ENCODE measurements around the gene TOR2A. TPM values are rescaled to one million over a fixed set of nuclear protein-coding genes. Genes with fewer than 3 reads are reported as not detected.
"Not testable (repeated sequence)": the region's sequence is repeated elsewhere in the genome, so short reads cannot be mapped to it uniquely, and the experiment has no call there.

Gene TOR2A
- total RNA-seq, 1 donor from 2014 or later: 29.1 TPM

DNA sequence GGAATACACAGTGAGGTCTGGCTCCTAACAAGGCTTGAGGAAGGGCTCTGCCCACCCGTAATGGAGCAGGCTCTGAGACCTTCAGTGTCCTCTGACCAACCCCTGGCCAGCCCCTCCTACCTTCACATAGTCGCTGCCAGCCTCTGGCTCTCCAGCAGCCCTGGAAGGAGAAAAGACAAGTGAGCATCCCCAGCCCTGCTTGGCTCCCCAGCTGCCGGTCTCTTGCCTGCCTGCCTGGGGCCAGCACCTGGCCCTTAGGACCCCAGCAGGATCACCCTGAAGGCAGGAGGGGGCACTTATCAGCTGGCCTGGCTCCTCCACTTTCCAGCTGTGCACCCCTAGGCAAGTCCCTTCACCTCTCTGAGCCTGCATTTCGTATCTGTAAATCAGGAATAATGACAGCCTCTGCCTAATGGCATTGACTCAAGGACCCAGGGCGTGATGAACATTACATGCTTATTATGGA lies 26.4 kb upstream of the TOR2A start:
- H3K27me3 Mint-ChIP-seq (ENCODE audit: unreplicated experiment): peaks cover 14% of the 10 kb centered on the region
- peak overlapping the region; percentile 98 for H3K27ac Mint-ChIP-seq (ENCODE audit: unreplicated experiment)
- no peak for TF ChIP-seq CTCF (IDR thresholded peaks at IDR 0.05; ENCODE audit: unreplicated experiment)
- H3K36me3 Mint-ChIP-seq (ENCODE audit: low read depth, unreplicated experiment): peaks cover 44% of the 10 kb centered on the region
- peaks cover 62% of the 10 kb centered on the region for H3K4me1 Mint-ChIP-seq (ENCODE audit: unreplicated experiment)
- H3K4me3 Mint-ChIP-seq (ENCODE audit: unreplicated experiment): peak overlapping the region; percentile 85
- DNase-seq (ENCODE audit: low spot score): no peak
- no peaks in the 10 kb centered on the region for H3K9me3 Mint-ChIP-seq (ENCODE audit: unreplicated experiment)

DNA sequence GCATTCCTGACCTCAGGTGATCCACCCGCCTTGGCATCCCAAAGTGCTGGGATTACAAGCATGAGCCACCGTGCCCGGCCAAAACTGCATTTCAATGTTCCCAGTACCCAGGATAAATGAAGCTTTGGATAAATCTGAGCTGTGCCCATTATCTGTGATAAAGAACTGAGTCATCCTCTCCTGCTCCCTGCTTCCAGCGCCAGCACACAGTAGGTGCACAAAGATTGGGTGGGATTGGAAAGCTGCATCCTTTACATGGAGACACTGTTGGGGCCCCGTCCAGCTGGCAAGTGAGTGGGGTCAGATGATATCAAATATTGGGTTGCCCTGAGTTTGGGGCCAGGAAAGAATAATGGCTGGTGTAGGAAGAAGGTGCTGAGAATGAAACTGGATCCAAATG lies 26.0 kb upstream of the TOR2A start:
- Mint-ChIP-seq H3K9me3 (ENCODE audit: unreplicated experiment) (no peaks in the 10 kb centered on the region), H3K36me3 (ENCODE audit: low read depth, unreplicated experiment) (peaks cover 40% of the 10 kb centered on the region), H3K27me3 (ENCODE audit: unreplicated experiment) (peaks cover 13% of the 10 kb centered on the region), H3K27ac (ENCODE audit: unreplicated experiment) (peak overlapping the region; percentile 42), H3K4me3 (ENCODE audit: unreplicated experiment) (no peak overlapping the region), H3K4me1 (ENCODE audit: unreplicated experiment) (peaks cover 58% of the 10 kb centered on the region)
- DNase-seq (ENCODE audit: low spot score): no peak
- TF ChIP-seq CTCF (IDR thresholded peaks at IDR 0.05; ENCODE audit: unreplicated experiment): no peak

GRCh38 chr9:127758843-127759242 lies 23.7 kb upstream of the TOR2A start:
- Mint-ChIP-seq H3K4me1 (ENCODE audit: unreplicated experiment) (peaks cover 37% of the 10 kb centered on the region), H3K4me3 (ENCODE audit: unreplicated experiment) (peak overlapping the region; percentile 73), H3K27me3 (ENCODE audit: unreplicated experiment) (peaks cover 14% of the 10 kb centered on the region), H3K9me3 (ENCODE audit: unreplicated experiment) (no peaks in the 10 kb centered on the region), H3K36me3 (ENCODE audit: low read depth, unreplicated experiment) (peaks cover 24% of the 10 kb centered on the region), H3K27ac (ENCODE audit: unreplicated experiment) (peak overlapping the region; percentile 42)
- TF ChIP-seq CTCF (IDR thresholded peaks at IDR 0.05; ENCODE audit: unreplicated experiment): no peak
- no peak for DNase-seq (ENCODE audit: low spot score)

DNA sequence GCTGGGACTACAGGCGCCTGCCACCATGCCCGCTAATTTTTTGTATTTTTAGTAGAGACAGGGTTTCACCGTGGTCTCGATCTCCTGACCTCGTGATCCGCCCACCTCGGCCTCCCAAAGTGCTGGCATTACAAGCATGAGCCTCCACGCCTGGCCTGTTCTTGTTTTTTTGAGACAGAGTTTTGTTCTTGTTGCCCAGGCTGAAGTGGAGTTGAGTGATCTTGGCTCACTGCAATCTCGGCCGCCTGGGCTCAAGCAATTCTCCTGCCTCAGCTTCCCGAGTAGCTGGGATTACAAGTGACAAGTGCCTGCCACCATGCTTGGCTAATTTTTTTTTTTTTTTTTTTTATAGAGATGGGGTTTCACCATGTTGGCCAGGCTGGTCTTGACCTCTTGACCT lies 21.7 kb upstream of the TOR2A start:
- peaks cover 23% of the 10 kb centered on the region for H3K4me1 Mint-ChIP-seq (ENCODE audit: unreplicated experiment)
- H3K27ac Mint-ChIP-seq (ENCODE audit: unreplicated experiment); H3K9me3 Mint-ChIP-seq (ENCODE audit: unreplicated experiment); DNase-seq (ENCODE audit: low spot score); H3K4me3 Mint-ChIP-seq (ENCODE audit: unreplicated experiment); H3K27me3 Mint-ChIP-seq (ENCODE audit: unreplicated experiment): not testable (repeated sequence)
- peaks cover 30% of the 10 kb centered on the region for H3K36me3 Mint-ChIP-seq (ENCODE audit: low read depth, unreplicated experiment)

DNA sequence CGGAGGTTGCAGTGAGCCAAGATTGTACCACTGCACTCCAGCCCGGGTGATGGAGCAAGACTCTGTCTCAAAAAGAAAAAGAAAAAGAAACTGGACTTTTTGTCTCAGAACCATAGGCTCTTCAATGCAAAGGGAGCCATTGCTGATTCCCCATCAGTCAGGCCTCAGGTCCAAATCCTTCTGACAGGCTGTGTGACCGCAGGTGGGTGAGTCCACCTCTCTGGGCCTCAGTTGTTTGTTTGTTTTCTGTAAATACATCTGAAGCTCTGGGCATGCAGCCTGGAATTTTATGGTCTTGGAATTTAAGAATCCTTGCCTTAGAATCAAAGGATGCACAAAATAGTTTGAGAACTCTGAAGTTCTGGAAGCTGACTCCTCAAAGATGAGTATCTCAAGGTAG lies 21.1 kb upstream of the TOR2A start:
- Mint-ChIP-seq H3K27ac (ENCODE audit: unreplicated experiment) (no peak overlapping the region), H3K27me3 (ENCODE audit: unreplicated experiment) (peaks cover 13% of the 10 kb centered on the region), H3K9me3 (ENCODE audit: unreplicated experiment) (no peaks in the 10 kb centered on the region), H3K36me3 (ENCODE audit: low read depth, unreplicated experiment) (peaks cover 34% of the 10 kb centered on the region), H3K4me1 (ENCODE audit: unreplicated experiment) (peaks cover 18% of the 10 kb centered on the region), H3K4me3 (ENCODE audit: unreplicated experiment) (no peak overlapping the region)
- no peak for DNase-seq (ENCODE audit: low spot score)
- TF ChIP-seq CTCF (IDR thresholded peaks at IDR 0.05; ENCODE audit: unreplicated experiment): no peak

Data from endothelial cell (in vitro differentiated cells).